ENCODE measurements around the gene NEIL1. TPM values are rescaled to one million over a fixed set of nuclear protein-coding genes. Genes with fewer than 3 reads are reported as not detected.

The NEIL1 gene
- total RNA-seq, 1 experiment from 2014 or later = 24.8 TPM

- TF ChIP-seq FOXP4 (CRISPR knock-in tag; IDR thresholded peaks at IDR 0.05) (peak; percentile 28; the same call in 1 of the 2 replicates), ELF4 (CRISPR knock-in tag; IDR thresholded peaks at IDR 0.05; ENCODE audit: low read depth) (0 out of 2 replicates have a peak, but pooled peaks have one; percentile 55), TCF7 (CRISPR knock-in tag; IDR thresholded peaks at IDR 0.05; ENCODE audit: low read depth) (no peak), IRF2 (CRISPR knock-in tag; IDR thresholded peaks at IDR 0.05; ENCODE audit: borderline replicate concordance, low read depth) (no peak), MXD4 (CRISPR knock-in tag; IDR thresholded peaks at IDR 0.05; ENCODE audit: borderline replicate concordance) (no peak), ATF1 (CRISPR knock-in tag; IDR thresholded peaks at IDR 0.05) (peak; percentile 12; the same call in 1 of the 2 replicates), ETV6 (CRISPR knock-in tag; IDR thresholded peaks at IDR 0.05) (peak; percentile 79; the same call in 1 of the 2 replicates), FOXJ3 (CRISPR knock-in tag; IDR thresholded peaks at IDR 0.05; ENCODE audit: borderline replicate concordance) (peak; percentile 56; the same call in 1 of the 2 replicates), ZNF423 (CRISPR knock-in tag; IDR thresholded peaks at IDR 0.05) (no peak), ZNF317 (CRISPR knock-in tag; IDR thresholded peaks at IDR 0.05; ENCODE audit: borderline replicate concordance, low read depth) (no peak; the same call in 1 of the 2 replicates), NFYB (CRISPR knock-in tag; conservative IDR thresholded peaks at IDR 0.05; ENCODE audit: low read depth) (peak; percentile 39), RORB (CRISPR knock-in tag; IDR thresholded peaks at IDR 0.05) (no peak), NR1H2 (CRISPR knock-in tag; IDR thresholded peaks at IDR 0.05) (peak; percentile 69), TEAD4 (CRISPR knock-in tag; IDR thresholded peaks at IDR 0.05) (no peak), NR2C2 (CRISPR knock-in tag; IDR thresholded peaks at IDR 0.05) (no peak)
- TF ChIP-seq, protein P1, sequence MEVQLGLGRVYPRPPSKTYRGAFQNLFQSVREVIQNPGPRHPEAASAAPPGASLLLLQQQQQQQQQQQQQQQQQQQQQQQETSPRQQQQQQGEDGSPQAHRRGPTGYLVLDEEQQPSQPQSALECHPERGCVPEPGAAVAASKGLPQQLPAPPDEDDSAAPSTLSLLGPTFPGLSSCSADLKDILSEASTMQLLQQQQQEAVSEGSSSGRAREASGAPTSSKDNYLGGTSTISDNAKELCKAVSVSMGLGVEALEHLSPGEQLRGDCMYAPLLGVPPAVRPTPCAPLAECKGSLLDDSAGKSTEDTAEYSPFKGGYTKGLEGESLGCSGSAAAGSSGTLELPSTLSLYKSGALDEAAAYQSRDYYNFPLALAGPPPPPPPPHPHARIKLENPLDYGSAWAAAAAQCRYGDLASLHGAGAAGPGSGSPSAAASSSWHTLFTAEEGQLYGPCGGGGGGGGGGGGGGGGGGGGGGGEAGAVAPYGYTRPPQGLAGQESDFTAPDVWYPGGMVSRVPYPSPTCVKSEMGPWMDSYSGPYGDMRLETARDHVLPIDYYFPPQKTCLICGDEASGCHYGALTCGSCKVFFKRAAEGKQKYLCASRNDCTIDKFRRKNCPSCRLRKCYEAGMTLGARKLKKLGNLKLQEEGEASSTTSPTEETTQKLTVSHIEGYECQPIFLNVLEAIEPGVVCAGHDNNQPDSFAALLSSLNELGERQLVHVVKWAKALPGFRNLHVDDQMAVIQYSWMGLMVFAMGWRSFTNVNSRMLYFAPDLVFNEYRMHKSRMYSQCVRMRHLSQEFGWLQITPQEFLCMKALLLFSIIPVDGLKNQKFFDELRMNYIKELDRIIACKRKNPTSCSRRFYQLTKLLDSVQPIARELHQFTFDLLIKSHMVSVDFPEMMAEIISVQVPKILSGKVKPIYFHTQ (CRISPR knock-in tag; IDR thresholded peaks at IDR 0.05) = peak; percentile 68
- TF ChIP-seq, protein P2, sequence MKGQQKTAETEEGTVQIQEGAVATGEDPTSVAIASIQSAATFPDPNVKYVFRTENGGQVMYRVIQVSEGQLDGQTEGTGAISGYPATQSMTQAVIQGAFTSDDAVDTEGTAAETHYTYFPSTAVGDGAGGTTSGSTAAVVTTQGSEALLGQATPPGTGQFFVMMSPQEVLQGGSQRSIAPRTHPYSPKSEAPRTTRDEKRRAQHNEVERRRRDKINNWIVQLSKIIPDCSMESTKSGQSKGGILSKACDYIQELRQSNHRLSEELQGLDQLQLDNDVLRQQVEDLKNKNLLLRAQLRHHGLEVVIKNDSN (CRISPR knock-in tag; IDR thresholded peaks at IDR 0.05) = peak; percentile 51; the same call in 1 of the 2 replicates
- TF ChIP-seq, protein P3, sequence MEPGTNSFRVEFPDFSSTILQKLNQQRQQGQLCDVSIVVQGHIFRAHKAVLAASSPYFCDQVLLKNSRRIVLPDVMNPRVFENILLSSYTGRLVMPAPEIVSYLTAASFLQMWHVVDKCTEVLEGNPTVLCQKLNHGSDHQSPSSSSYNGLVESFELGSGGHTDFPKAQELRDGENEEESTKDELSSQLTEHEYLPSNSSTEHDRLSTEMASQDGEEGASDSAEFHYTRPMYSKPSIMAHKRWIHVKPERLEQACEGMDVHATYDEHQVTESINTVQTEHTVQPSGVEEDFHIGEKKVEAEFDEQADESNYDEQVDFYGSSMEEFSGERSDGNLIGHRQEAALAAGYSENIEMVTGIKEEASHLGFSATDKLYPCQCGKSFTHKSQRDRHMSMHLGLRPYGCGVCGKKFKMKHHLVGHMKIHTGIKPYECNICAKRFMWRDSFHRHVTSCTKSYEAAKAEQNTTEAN (CRISPR knock-in tag; IDR thresholded peaks at IDR 0.05) = peak; percentile 22; the same call in 1 of the 2 replicates
- TF ChIP-seq, protein P4, sequence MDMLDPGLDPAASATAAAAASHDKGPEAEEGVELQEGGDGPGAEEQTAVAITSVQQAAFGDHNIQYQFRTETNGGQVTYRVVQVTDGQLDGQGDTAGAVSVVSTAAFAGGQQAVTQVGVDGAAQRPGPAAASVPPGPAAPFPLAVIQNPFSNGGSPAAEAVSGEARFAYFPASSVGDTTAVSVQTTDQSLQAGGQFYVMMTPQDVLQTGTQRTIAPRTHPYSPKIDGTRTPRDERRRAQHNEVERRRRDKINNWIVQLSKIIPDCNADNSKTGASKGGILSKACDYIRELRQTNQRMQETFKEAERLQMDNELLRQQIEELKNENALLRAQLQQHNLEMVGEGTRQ (CRISPR knock-in tag; IDR thresholded peaks at IDR 0.05) = peak; percentile 45; the same call in 1 of the 2 replicates
- TF ChIP-seq, protein P5, sequence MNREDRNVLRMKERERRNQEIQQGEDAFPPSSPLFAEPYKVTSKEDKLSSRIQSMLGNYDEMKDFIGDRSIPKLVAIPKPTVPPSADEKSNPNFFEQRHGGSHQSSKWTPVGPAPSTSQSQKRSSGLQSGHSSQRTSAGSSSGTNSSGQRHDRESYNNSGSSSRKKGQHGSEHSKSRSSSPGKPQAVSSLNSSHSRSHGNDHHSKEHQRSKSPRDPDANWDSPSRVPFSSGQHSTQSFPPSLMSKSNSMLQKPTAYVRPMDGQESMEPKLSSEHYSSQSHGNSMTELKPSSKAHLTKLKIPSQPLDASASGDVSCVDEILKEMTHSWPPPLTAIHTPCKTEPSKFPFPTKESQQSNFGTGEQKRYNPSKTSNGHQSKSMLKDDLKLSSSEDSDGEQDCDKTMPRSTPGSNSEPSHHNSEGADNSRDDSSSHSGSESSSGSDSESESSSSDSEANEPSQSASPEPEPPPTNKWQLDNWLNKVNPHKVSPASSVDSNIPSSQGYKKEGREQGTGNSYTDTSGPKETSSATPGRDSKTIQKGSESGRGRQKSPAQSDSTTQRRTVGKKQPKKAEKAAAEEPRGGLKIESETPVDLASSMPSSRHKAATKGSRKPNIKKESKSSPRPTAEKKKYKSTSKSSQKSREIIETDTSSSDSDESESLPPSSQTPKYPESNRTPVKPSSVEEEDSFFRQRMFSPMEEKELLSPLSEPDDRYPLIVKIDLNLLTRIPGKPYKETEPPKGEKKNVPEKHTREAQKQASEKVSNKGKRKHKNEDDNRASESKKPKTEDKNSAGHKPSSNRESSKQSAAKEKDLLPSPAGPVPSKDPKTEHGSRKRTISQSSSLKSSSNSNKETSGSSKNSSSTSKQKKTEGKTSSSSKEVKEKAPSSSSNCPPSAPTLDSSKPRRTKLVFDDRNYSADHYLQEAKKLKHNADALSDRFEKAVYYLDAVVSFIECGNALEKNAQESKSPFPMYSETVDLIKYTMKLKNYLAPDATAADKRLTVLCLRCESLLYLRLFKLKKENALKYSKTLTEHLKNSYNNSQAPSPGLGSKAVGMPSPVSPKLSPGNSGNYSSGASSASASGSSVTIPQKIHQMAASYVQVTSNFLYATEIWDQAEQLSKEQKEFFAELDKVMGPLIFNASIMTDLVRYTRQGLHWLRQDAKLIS (CRISPR knock-in tag; IDR thresholded peaks at IDR 0.05; ENCODE audit: borderline replicate concordance) = no peak
- TF ChIP-seq, protein P6, sequence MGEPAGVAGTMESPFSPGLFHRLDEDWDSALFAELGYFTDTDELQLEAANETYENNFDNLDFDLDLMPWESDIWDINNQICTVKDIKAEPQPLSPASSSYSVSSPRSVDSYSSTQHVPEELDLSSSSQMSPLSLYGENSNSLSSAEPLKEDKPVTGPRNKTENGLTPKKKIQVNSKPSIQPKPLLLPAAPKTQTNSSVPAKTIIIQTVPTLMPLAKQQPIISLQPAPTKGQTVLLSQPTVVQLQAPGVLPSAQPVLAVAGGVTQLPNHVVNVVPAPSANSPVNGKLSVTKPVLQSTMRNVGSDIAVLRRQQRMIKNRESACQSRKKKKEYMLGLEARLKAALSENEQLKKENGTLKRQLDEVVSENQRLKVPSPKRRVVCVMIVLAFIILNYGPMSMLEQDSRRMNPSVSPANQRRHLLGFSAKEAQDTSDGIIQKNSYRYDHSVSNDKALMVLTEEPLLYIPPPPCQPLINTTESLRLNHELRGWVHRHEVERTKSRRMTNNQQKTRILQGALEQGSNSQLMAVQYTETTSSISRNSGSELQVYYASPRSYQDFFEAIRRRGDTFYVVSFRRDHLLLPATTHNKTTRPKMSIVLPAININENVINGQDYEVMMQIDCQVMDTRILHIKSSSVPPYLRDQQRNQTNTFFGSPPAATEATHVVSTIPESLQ (CRISPR knock-in tag; IDR thresholded peaks at IDR 0.05) = 0 out of 2 replicates have a peak, but pooled peaks have one; percentile 67
These were observed 21.3 kb downstream of the NEIL1 start, which contains the start of gene MAN2C1 (continued) for GRCh38 chr15:75367913-75368688.
